Effector memory CD4-positive, alpha-beta T cell (primary cell): ENCODE results near the gene PTH2R.
"Not testable (repeated sequence)": the region's sequence is repeated elsewhere in the genome, so short reads cannot be mapped to it uniquely, and the experiment has no call there.

Experiments
- DNase-seq, 3 donors: peaks; one replicate each; pipeline ENCODE4 v3.0.0-alpha.2; 2020
- H3K27ac ChIP-seq: 2 replicates; pipeline ENCODE4 v1.7.0; 2013; ENCODE audit warnings: mild to moderate bottlenecking, low read length, moderate library complexity; ENCODE audit not compliant: insufficient read depth, poor library complexity, severe bottlenecking
- H3K27me3 ChIP-seq: replicated peaks from 2 replicates; pipeline ENCODE4 v1.7.0; 2013; ENCODE audit warnings: mild to moderate bottlenecking, low read length; ENCODE audit not compliant: insufficient read depth, control insufficient read depth, poor library complexity, severe bottlenecking
- H3K36me3 ChIP-seq: 2 replicates; pipeline ENCODE4 v1.7.0; 2013; ENCODE audit warnings: mild to moderate bottlenecking, low read length, moderate library complexity; ENCODE audit not compliant: control insufficient read depth, insufficient read depth
- H3K4me1 ChIP-seq: 2 replicates; pipeline ENCODE4 v1.7.0; 2013; ENCODE audit warnings: low read length, mild to moderate bottlenecking; ENCODE audit not compliant: control insufficient read depth, insufficient read depth, poor library complexity, severe bottlenecking
- H3K4me3 ChIP-seq: 2 replicates; pipeline ENCODE4 v1.7.0; 2013; ENCODE audit warnings: low read length, low read depth, mild to moderate bottlenecking; ENCODE audit not compliant: insufficient read depth, poor library complexity, severe bottlenecking
- H3K9me3 ChIP-seq: 2 replicates; pipeline ENCODE4 v1.7.0; 2013; ENCODE audit warnings: mild to moderate bottlenecking, low read length, moderate library complexity; ENCODE audit not compliant: control insufficient read depth

The PTH2R gene

GRCh38 chr2:208496129-208496528 lies 89.5 kb downstream of the PTH2R start:
- no peaks in the 10 kb centered on the region for H3K4me1 ChIP-seq
- no peaks in the 10 kb centered on the region for H3K36me3 ChIP-seq
- no peaks in the 10 kb centered on the region for H3K9me3 ChIP-seq
- H3K27ac ChIP-seq: no peak overlapping the region
- H3K27me3 ChIP-seq: no peaks in the 10 kb centered on the region
- no peak for DNase-seq
- H3K4me3 ChIP-seq: no peak overlapping the region

- no peaks in the 10 kb centered on the region for H3K9me3 ChIP-seq
- no peak overlapping the region for H3K4me3 ChIP-seq
- no peaks in the 10 kb centered on the region for H3K27me3 ChIP-seq
- H3K4me1 ChIP-seq: no peaks in the 10 kb centered on the region
- no peak for DNase-seq
- H3K36me3 ChIP-seq: no peaks in the 10 kb centered on the region
- H3K27ac ChIP-seq: no peak overlapping the region
Measured at GRCh38 chr2:208501206-208501605, 94.6 kb downstream of the PTH2R start.

DNA sequence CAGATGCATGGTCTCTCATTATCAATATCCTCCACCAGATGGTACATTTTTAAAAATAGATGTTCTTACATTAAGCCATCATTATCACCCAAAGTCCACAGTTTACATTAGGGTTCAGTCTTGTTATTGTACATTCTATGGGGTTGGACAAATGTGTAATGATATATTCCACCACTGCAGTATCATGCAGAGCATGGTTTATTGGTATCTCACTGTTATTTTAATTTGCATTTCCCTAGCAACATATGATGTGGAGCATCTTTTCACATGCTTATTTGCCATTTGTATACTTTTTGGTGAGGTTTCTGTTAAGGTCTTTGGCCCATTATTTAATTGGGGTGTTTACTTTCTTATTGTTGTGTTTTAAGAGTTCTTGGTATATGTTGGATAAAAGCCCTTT lies 95.7 kb downstream of the PTH2R start:
- no peaks in the 10 kb centered on the region for H3K36me3 ChIP-seq
- no peak overlapping the region for H3K27ac ChIP-seq
- H3K27me3 ChIP-seq: no peaks in the 10 kb centered on the region
- no peak for DNase-seq
- no peaks in the 10 kb centered on the region for H3K4me1 ChIP-seq
- H3K4me3 ChIP-seq: no peak overlapping the region
- H3K9me3 ChIP-seq: no peaks in the 10 kb centered on the region

GRCh38 chr2:208505365-208505764 lies 98.8 kb downstream of the PTH2R start:
- H3K4me1 ChIP-seq, H3K27me3 ChIP-seq, H3K27ac ChIP-seq, H3K9me3 ChIP-seq, DNase-seq, H3K36me3 ChIP-seq, H3K4me3 ChIP-seq: not testable (repeated sequence)

- DNase-seq: no peak
- H3K36me3 ChIP-seq: no peaks in the 10 kb centered on the region
- H3K9me3 ChIP-seq: no peaks in the 10 kb centered on the region
- H3K4me3 ChIP-seq: no peak overlapping the region
- H3K4me1 ChIP-seq: no peaks in the 10 kb centered on the region
- H3K27ac ChIP-seq: no peak overlapping the region
- no peaks in the 10 kb centered on the region for H3K27me3 ChIP-seq
Measured at GRCh38 chr2:208509586-208509985, 103.0 kb downstream of the PTH2R start.

- H3K27me3 ChIP-seq: no peaks in the 10 kb centered on the region
- no peak overlapping the region for H3K4me3 ChIP-seq
- no peak overlapping the region for H3K27ac ChIP-seq
- no peaks in the 10 kb centered on the region for H3K4me1 ChIP-seq
- H3K36me3 ChIP-seq: no peaks in the 10 kb centered on the region
- H3K9me3 ChIP-seq: no peaks in the 10 kb centered on the region
- DNase-seq: no peak
Measured at GRCh38 chr2:208511016-208511415, 104.4 kb downstream of the PTH2R start.

DNA sequence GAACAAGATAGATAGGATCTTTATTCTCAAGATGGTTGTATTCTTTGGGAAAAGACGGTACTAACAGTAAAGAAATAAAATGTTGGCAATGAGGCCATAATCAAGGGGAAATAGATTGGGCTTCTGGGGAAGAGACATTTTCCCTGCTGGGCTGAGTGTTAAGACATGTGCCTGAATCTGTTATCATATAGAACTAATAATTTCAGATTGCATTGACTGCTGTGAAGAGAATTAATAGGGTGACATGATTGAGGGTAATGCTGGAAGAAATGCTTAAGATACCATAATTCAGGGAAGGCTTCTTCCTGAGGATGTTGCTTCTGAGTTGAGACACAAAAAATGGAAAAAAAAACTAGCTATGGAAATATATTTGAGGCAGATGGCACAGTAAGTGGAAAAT lies 105.0 kb downstream of the PTH2R start:
- H3K36me3 ChIP-seq: no peaks in the 10 kb centered on the region
- H3K27ac ChIP-seq: no peak overlapping the region
- H3K4me1 ChIP-seq: no peaks in the 10 kb centered on the region
- DNase-seq: no peak
- no peaks in the 10 kb centered on the region for H3K27me3 ChIP-seq
- H3K4me3 ChIP-seq: no peak overlapping the region
- no peaks in the 10 kb centered on the region for H3K9me3 ChIP-seq

DNA sequence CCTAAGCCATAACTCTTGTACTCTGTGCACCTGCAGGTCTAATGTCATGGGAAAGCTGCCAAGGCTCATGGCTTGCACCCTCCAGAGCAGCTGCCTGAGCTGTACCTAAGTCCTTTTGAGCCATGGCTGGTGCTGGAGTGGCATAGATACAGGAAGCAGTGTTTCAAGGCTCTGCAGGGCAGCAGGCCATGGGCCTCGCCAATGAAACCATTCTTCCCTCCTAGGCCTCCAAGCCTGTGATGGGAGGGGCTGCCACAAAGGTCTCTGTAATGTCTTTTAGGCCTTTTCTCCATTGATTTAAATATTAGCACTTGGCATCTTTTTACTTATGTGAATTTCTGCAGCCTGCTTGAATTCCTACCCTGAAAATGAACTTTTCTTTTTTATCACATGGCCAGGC lies 108.5 kb downstream of the PTH2R start:
- Histone ChIP-seq H3K4me3 (no peak overlapping the region), H3K27me3 (no peaks in the 10 kb centered on the region), H3K9me3 (no peaks in the 10 kb centered on the region), H3K27ac (no peak overlapping the region), H3K4me1 (no peaks in the 10 kb centered on the region), H3K36me3 (no peaks in the 10 kb centered on the region)
- DNase-seq: no peak

DNA sequence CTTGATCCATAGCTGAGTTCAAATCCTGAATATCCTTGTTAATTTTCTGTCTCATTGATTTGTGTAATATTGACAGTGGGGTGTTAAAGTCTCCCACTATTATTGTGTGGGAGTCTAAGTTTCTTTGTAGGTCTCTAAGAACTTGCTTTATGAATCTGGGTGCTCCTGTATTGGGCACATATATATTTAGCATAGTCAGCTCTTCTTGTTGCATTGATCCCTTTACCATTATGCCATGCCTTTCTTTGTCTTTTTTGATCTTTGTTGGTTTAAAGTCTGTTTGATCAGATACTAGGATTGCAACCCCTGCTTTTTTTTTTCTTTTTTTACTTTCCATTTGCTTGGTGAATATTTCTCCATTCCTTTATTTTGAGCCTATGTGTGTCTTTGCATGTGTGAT lies 116.5 kb downstream of the PTH2R start:
- not testable (repeated sequence) for H3K27me3 ChIP-seq, H3K27ac ChIP-seq, H3K4me1 ChIP-seq, H3K36me3 ChIP-seq, H3K9me3 ChIP-seq, DNase-seq, H3K4me3 ChIP-seq

GRCh38 chr2:208525165-208525564 lies 118.6 kb downstream of the PTH2R start:
- not testable (repeated sequence) for H3K9me3 ChIP-seq, H3K4me3 ChIP-seq, DNase-seq, H3K27me3 ChIP-seq, H3K27ac ChIP-seq, H3K4me1 ChIP-seq, H3K36me3 ChIP-seq

GRCh38 chr2:208529796-208530195 lies 123.2 kb downstream of the PTH2R start:
- H3K27ac ChIP-seq: no peak overlapping the region
- DNase-seq: no peak
- no peaks in the 10 kb centered on the region for H3K36me3 ChIP-seq
- no peaks in the 10 kb centered on the region for H3K4me1 ChIP-seq
- no peaks in the 10 kb centered on the region for H3K9me3 ChIP-seq
- no peaks in the 10 kb centered on the region for H3K27me3 ChIP-seq
- H3K4me3 ChIP-seq: no peak overlapping the region
